GM21528 (cell line): ENCODE results near the gene LAMB4.
A peak's percentile ranks its signal among the peaks of the same experiment; 100 is the strongest.

Experiments used
- ATAC-seq: cut with Tn5 transposase; IDR thresholded peaks from one replicate; pipeline ENCODE4 v1.9.1; 2021; ENCODE audit warnings: mild to moderate bottlenecking, moderate library complexity; ENCODE audit not compliant: unreplicated experiment, low FRiP score

The LAMB4 gene

GRCh38 chr7:108143658-108144420, 13.7 kb upstream of the LAMB4 start:
- no peak for ATAC-seq

GRCh38 chr7:108142675-108143259, 12.6 kb upstream of the LAMB4 start:
- ATAC-seq, result no peak

GRCh38 chr7:108142180-108142579, 12.0 kb upstream of the LAMB4 start:
- no peak for ATAC-seq

- no peak for ATAC-seq
Measured at GRCh38 chr7:108140671-108141070, 10.5 kb upstream of the LAMB4 start.

- no peak for ATAC-seq
Measured at GRCh38 chr7:108138911-108139310, 8.8 kb upstream of the LAMB4 start.

- ATAC-seq, result no peak
Measured at GRCh38 chr7:108137993-108138392, 7.8 kb upstream of the LAMB4 start.

- no peak for ATAC-seq
Measured at GRCh38 chr7:108137040-108137439, 6.9 kb upstream of the LAMB4 start.

GRCh38 chr7:108136191-108136688, 6.1 kb upstream of the LAMB4 start:
- peak; percentile 35 for ATAC-seq

GRCh38 chr7:108135446-108136190, 5.5 kb upstream of the LAMB4 start:
- ATAC-seq, result peak; percentile 97

GRCh38 chr7:108134486-108134885, 4.3 kb upstream of the LAMB4 start:
- ATAC-seq, result no peak

- ATAC-seq, result no peak
Measured at GRCh38 chr7:108132551-108133265, 2.5 kb upstream of the LAMB4 start.

GRCh38 chr7:108129018-108129965, 869 bp downstream of the LAMB4 start:
- ATAC-seq, result no peak

GRCh38 chr7:108128514-108128913, 1.6 kb downstream of the LAMB4 start:
- ATAC-seq, result no peak

- no peak for ATAC-seq
Measured at GRCh38 chr7:108127461-108127860, 2.7 kb downstream of the LAMB4 start.

- ATAC-seq, result no peak
Measured at GRCh38 chr7:108124820-108125219, 5.3 kb downstream of the LAMB4 start.

GRCh38 chr7:108122181-108122580, 8.0 kb downstream of the LAMB4 start:
- ATAC-seq, result no peak

GRCh38 chr7:108120933-108121332, 9.2 kb downstream of the LAMB4 start:
- ATAC-seq, result no peak

GRCh38 chr7:108120196-108120595, 10.0 kb downstream of the LAMB4 start:
- ATAC-seq, result no peak

- no peak for ATAC-seq
Measured at GRCh38 chr7:108118959-108119358, 11.2 kb downstream of the LAMB4 start.
